HL-60 (cell line): ENCODE results near the gene IFIT2.

Source experiments
- DNase-seq, 2 experiments: peaks; one replicate each; pipeline ENCODE4 v3.0.0-alpha.2; 2010 to 2020; ENCODE audit warnings: low read depth in 1 of 2, low spot score in 1 of 2
- H3K27ac ChIP-seq: fragments of 250-450 bp; sonication (Bioruptor Pico); replicated peaks from 2 replicates; pipeline ENCODE4 v1.5.1; 2020; ENCODE audit warnings: mild to moderate bottlenecking, moderate library complexity
- H3K27me3 ChIP-seq: fragments of 250-450 bp; sonication (Bioruptor Pico); 2 replicates; pipeline ENCODE4 v1.5.1; 2021; ENCODE audit warnings: mild to moderate bottlenecking, moderate library complexity; ENCODE audit not compliant: insufficient read depth, poor library complexity, severe bottlenecking
- H3K4me3 ChIP-seq: replicated peaks from 2 replicates; pipeline ENCODE4 v1.5.1; 2011; ENCODE audit warnings: mild to moderate bottlenecking, control low read depth, low read length; ENCODE audit not compliant: insufficient read depth
- GABPA ChIP-seq: IDR thresholded peaks from 2 replicates; pipeline ENCODE4 v1.6.1; 2012; ENCODE audit warnings: low read depth
- POLR2AphosphoS5 ChIP-seq: IDR thresholded peaks from 2 replicates; pipeline ENCODE4 v1.6.1; 2012; ENCODE audit warnings: low read depth
- REST ChIP-seq: IDR thresholded peaks from 2 replicates; pipeline ENCODE4 v1.6.1; 2012; ENCODE audit warnings: low read depth; ENCODE audit not compliant: insufficient replicate concordance
- SPI1 ChIP-seq: IDR thresholded peaks from 2 replicates; pipeline ENCODE4 v1.6.1; 2012; ENCODE audit warnings: low read depth, mild to moderate bottlenecking, borderline replicate concordance
- TF ChIP-seq, protein P1 (sequence below): IDR thresholded peaks from one replicate; pipeline ENCODE4 v1.5.1; 2011; ENCODE audit warnings: low read length, control low read depth, inconsistent platforms; ENCODE audit not compliant: insufficient read depth

The IFIT2 gene

DNA sequence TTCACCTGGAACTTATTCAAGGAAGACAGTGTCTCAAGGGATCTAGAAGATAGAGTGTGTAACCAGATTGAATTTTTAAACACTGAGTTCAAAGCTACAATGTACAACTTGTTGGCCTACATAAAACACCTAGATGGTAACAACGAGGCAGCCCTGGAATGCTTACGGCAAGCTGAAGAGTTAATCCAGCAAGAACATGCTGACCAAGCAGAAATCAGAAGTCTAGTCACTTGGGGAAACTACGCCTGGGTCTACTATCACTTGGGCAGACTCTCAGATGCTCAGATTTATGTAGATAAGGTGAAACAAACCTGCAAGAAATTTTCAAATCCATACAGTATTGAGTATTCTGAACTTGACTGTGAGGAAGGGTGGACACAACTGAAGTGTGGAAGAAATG is 36.9 kb downstream of the IFIT2 start:
- no peak for TF ChIP-seq SPI1
- no peak for DNase-seq
- Histone ChIP-seq H3K27me3 (no peaks in the 10 kb centered on the region), H3K27ac (no peak overlapping the region), H3K4me3 (no peak overlapping the region)

- Histone ChIP-seq H3K27me3 (no peaks in the 10 kb centered on the region), H3K4me3 (no peak overlapping the region), H3K27ac (no peak overlapping the region)
- DNase-seq, result no peak
- TF ChIP-seq, protein P1, sequence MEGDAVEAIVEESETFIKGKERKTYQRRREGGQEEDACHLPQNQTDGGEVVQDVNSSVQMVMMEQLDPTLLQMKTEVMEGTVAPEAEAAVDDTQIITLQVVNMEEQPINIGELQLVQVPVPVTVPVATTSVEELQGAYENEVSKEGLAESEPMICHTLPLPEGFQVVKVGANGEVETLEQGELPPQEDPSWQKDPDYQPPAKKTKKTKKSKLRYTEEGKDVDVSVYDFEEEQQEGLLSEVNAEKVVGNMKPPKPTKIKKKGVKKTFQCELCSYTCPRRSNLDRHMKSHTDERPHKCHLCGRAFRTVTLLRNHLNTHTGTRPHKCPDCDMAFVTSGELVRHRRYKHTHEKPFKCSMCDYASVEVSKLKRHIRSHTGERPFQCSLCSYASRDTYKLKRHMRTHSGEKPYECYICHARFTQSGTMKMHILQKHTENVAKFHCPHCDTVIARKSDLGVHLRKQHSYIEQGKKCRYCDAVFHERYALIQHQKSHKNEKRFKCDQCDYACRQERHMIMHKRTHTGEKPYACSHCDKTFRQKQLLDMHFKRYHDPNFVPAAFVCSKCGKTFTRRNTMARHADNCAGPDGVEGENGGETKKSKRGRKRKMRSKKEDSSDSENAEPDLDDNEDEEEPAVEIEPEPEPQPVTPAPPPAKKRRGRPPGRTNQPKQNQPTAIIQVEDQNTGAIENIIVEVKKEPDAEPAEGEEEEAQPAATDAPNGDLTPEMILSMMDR, result no peak
- TF ChIP-seq REST, result no peak
- no peak for TF ChIP-seq GABPA
- TF ChIP-seq POLR2AphosphoS5, result no peak
- no peak for TF ChIP-seq SPI1
Measured at GRCh38 chr10:89339875-89340274, 38.0 kb downstream of the IFIT2 start.

DNA sequence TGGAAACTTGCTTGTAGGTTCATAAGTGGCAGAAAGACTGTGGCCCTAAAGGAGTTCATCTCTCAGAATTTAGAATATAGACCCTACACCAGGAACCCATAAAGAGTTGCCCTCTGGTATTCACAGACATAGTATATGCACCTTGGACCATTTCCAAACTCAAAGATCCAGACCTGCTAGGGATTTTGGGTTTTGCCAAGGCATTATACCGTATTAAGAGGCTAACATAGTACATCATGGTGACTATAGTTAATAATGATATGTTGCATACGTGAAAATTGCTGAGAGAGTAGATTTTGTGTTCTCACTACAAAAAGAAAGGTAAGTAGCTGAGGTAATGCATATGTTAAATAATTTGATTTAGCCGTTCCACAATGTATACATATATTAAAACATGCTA is 39.8 kb downstream of the IFIT2 start:
- DNase-seq, result no peak
- TF ChIP-seq REST (no peak), SPI1 (no peak), POLR2AphosphoS5 (no peak), GABPA (no peak)
- TF ChIP-seq, protein P1, result no peak
- no peak overlapping the region for H3K27ac ChIP-seq
- H3K27me3 ChIP-seq, result no peaks in the 10 kb centered on the region
- no peak overlapping the region for H3K4me3 ChIP-seq

DNA sequence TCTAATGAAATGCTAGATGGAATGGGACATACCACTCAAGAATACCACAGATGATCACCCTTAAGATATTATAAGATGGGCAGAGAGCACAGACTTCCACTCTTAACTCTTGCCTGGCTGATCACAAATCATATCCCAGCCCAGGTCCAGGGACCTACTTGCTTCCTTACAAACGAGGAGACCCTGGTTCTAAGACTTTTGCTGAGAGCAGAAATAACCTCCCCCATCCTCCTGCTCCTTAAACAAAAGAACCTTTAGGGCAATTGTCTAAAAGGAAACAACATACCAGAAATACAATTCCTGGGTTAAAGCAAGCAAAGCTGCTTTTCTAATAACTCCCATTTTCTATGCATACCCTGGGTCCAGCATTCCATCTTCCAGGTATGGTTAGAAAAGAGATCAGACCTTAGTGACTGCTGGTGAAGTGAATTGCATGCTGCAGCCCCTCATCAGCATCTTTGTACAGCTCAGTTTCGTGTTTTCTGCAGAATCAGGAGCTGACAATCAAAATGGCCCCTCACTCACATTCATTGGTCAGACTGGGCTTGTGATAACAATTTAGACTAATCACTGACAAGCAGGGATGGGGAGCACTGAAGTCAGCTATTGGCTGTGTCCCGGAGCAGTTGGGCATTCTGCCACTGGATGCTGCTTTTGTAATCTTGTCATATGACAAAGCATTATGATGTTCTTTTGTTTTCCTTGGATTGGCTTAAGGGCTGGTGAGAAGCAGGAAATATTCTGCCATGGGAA is 40.5 kb downstream of the IFIT2 start:
- no peak overlapping the region for H3K27ac ChIP-seq
- DNase-seq, result no peak
- TF ChIP-seq POLR2AphosphoS5 (no peak), SPI1 (no peak), GABPA (no peak), REST (no peak)
- TF ChIP-seq, protein P1, result no peak
- H3K27me3 ChIP-seq, result no peaks in the 10 kb centered on the region
- no peak overlapping the region for H3K4me3 ChIP-seq
